ENCODE measurements around the gene SARDH. TPM values are rescaled to one million over a fixed set of nuclear protein-coding genes. Genes with fewer than 3 reads are reported as not detected.

The SARDH gene
- total and polyA plus RNA-seq, 9 donors: 2.5 to 10.0 (median 3.3) TPM

GRCh38 chr9:133635098-133635497 lies 103.1 kb downstream of the SARDH start:
- Histone ChIP-seq H3K4me3 (no peak overlapping the region), H3K27ac (no peak overlapping the region), H3K27me3 (no peaks in the 10 kb centered on the region), H3K36me3 (no peaks in the 10 kb centered on the region), H3K4me1 (ENCODE audit: insufficient read depth) (no peaks in the 10 kb centered on the region), H3K9me3 (no peaks in the 10 kb centered on the region)
- TF ChIP-seq CTCF (IDR thresholded peaks at IDR 0.05) (no peak), EP300 (IDR thresholded peaks at IDR 0.05) (no peak), POLR2A (IDR thresholded peaks at IDR 0.05) (no peak)
- DNase-seq: no peak
- intact Hi-C loops (cut with DNase I): no loop called here
- 34 to 57% (median 42%) methylated on average over 6 of the region's 6 CpGs for WGBS, 3 donors

- no peak for TF ChIP-seq EP300 (IDR thresholded peaks at IDR 0.05)
- TF ChIP-seq POLR2A (IDR thresholded peaks at IDR 0.05): no peak
- TF ChIP-seq CTCF (IDR thresholded peaks at IDR 0.05): no peak
- WGBS, 3 donors: 21 to 31% (median 25%) methylated on average over 24 of the region's 24 CpGs
- H3K27me3 ChIP-seq: no peaks in the 10 kb centered on the region
- no peak for DNase-seq
- intact Hi-C loops (cut with DNase I): no loop called here
- no peaks in the 10 kb centered on the region for H3K36me3 ChIP-seq
- no peak overlapping the region for H3K4me3 ChIP-seq
- no peaks in the 10 kb centered on the region for H3K4me1 ChIP-seq (ENCODE audit: insufficient read depth)
- H3K27ac ChIP-seq: no peak overlapping the region
- H3K9me3 ChIP-seq: no peaks in the 10 kb centered on the region
Measured at GRCh38 chr9:133634081-133634691, 104.0 kb downstream of the SARDH start.

- intact Hi-C loops (cut with DNase I): no loop called here
- no peaks in the 10 kb centered on the region for H3K27me3 ChIP-seq
- WGBS, 3 donors: 30 to 39% (median 30%) methylated on average over 8 of the region's 8 CpGs
Measured at GRCh38 chr9:133633681-133634080, 104.5 kb downstream of the SARDH start.

GRCh38 chr9:133632806-133633680 lies 105.1 kb downstream of the SARDH start:
- intact Hi-C loops (cut with DNase I): no loop called here
- Histone ChIP-seq H3K36me3 (no peaks in the 10 kb centered on the region), H3K4me3 (no peak overlapping the region), H3K4me1 (ENCODE audit: insufficient read depth) (no peaks in the 10 kb centered on the region), H3K9me3 (no peaks in the 10 kb centered on the region), H3K27me3 (no peaks in the 10 kb centered on the region), H3K27ac (no peak overlapping the region)
- DNase-seq: no peak
- 38 to 51% (median 46%) methylated on average over 27 of the region's 27 CpGs for WGBS, 3 donors
- TF ChIP-seq EP300 (IDR thresholded peaks at IDR 0.05): no peak
- TF ChIP-seq CTCF (IDR thresholded peaks at IDR 0.05): no peak
- no peak for TF ChIP-seq POLR2A (IDR thresholded peaks at IDR 0.05)

More at GRCh38 chr9:133633681-133634080, 104.5 kb downstream of the SARDH start:
- H3K4me3 ChIP-seq: no peak overlapping the region
- no peaks in the 10 kb centered on the region for H3K36me3 ChIP-seq
- DNase-seq: no peak
- no peaks in the 10 kb centered on the region for H3K4me1 ChIP-seq (ENCODE audit: insufficient read depth)
- no peak for TF ChIP-seq CTCF (IDR thresholded peaks at IDR 0.05)
- no peak for TF ChIP-seq EP300 (IDR thresholded peaks at IDR 0.05)
- TF ChIP-seq POLR2A (IDR thresholded peaks at IDR 0.05): no peak
- H3K9me3 ChIP-seq: no peaks in the 10 kb centered on the region
- H3K27ac ChIP-seq: no peak overlapping the region
